Neural cell (in vitro differentiated cells): ENCODE data around the gene WWC2. TPM values are rescaled to one million over a fixed set of nuclear protein-coding genes. Genes with fewer than 3 reads are reported as not detected.

Experiments used
- H2AFZ ChIP-seq: fragments of 200-600, 300-800 bp; sonication (generic), shearing (Covaris generic); 2 replicates; pipeline ENCODE4 v1.6.0; 2014; ENCODE audit warnings: low read depth, mild to moderate bottlenecking, antibody characterized with exemption, low read length, moderate library complexity
- H3F3A ChIP-seq: fragments of 200-600 bp; shearing (Covaris generic); 2 replicates; pipeline ENCODE4 v1.6.1; 2016; ENCODE audit warnings: mild to moderate bottlenecking, moderate library complexity, mixed read lengths, antibody characterized with exemption, low read length; ENCODE audit not compliant: insufficient read depth, poor library complexity, severe bottlenecking
- H3K27ac ChIP-seq: fragments of 200-600, 300-800 bp; sonication (generic), shearing (Covaris generic); 2 replicates; pipeline ENCODE4 v1.5.1; 2014; ENCODE audit warnings: mild to moderate bottlenecking, low read length, moderate library complexity
- H3K27me3 ChIP-seq: fragments of 300-800, 200-600 bp; sonication (generic), shearing (Covaris generic); 2 replicates; pipeline ENCODE4 v1.6.0; 2014; ENCODE audit warnings: mild to moderate bottlenecking, low read depth, low read length, moderate library complexity; ENCODE audit not compliant: insufficient read depth
- H3K36me3 ChIP-seq: fragments of 300-800, 200-600 bp; sonication (generic), shearing (Covaris generic); 2 replicates; pipeline ENCODE4 v1.5.1; 2014; ENCODE audit warnings: mild to moderate bottlenecking, antibody characterized with exemption, low read length, moderate library complexity; ENCODE audit not compliant: insufficient read depth
- H3K4me2 ChIP-seq: fragments of 300-800, 200-600 bp; sonication (generic), shearing (Covaris generic); 2 replicates; pipeline ENCODE4 v1.6.0; 2014; ENCODE audit warnings: mild to moderate bottlenecking, low read length
- H3K4me3 ChIP-seq: fragments of 300-800, 200-600 bp; sonication (generic), shearing (Covaris generic); 2 replicates; pipeline ENCODE4 v1.5.1; 2014; ENCODE audit warnings: mild to moderate bottlenecking, low read length, moderate library complexity
- H3K79me2 ChIP-seq: fragments of 200-600 bp; shearing (Covaris generic); replicated peaks from 2 replicates; pipeline ENCODE4 v1.6.0; 2014; ENCODE audit warnings: mild to moderate bottlenecking, low read length, moderate library complexity; ENCODE audit not compliant: insufficient read depth
- H3K9ac ChIP-seq: fragments of 300-800, 200-600 bp; sonication (generic), shearing (Covaris generic); 2 replicates; pipeline ENCODE4 v1.6.1; 2016; ENCODE audit warnings: mild to moderate bottlenecking, low read length, mixed read lengths
- H3K9me2 ChIP-seq: fragments of 200-600 bp; shearing (Covaris generic); 2 replicates; pipeline ENCODE4 v1.6.1; 2016; ENCODE audit warnings: mild to moderate bottlenecking, low read length, mixed read lengths; ENCODE audit not compliant: insufficient read depth
- H3K9me3 ChIP-seq: fragments of 200-600, 300-800 bp; sonication (generic), shearing (Covaris generic); 2 replicates; pipeline ENCODE4 v1.6.1; 2016; ENCODE audit warnings: mild to moderate bottlenecking, mixed run types, low read length, moderate library complexity, mixed read lengths
- H4K20me1 ChIP-seq: fragments of 200-600 bp; shearing (Covaris generic); 2 replicates; pipeline ENCODE4 v1.6.1; 2016; ENCODE audit warnings: mild to moderate bottlenecking, mixed run types; ENCODE audit not compliant: insufficient read depth
- CTCF ChIP-seq: fragments of 450-650 bp; IDR thresholded peaks from 2 replicates; pipeline ENCODE4 v1.5.1; 2014; ENCODE audit warnings: antibody characterized with exemption, mild to moderate bottlenecking, moderate library complexity; ENCODE audit not compliant: poor library complexity, severe bottlenecking
- EP300 ChIP-seq: fragments of 450-650 bp; conservative IDR thresholded peaks from 2 replicates; pipeline ENCODE4 v1.6.1; 2014; ENCODE audit warnings: antibody characterized with exemption, mild to moderate bottlenecking, moderate library complexity; ENCODE audit not compliant: poor library complexity, severe bottlenecking
- EZH2 ChIP-seq: fragments of 200-600, 300-800 bp; shearing (Covaris generic), sonication (generic); IDR thresholded peaks from 2 replicates; pipeline ENCODE4 v1.6.1; 2014; ENCODE audit warnings: antibody characterized with exemption, low read length, borderline replicate concordance, mild to moderate bottlenecking; ENCODE audit not compliant: insufficient read depth, poor library complexity, severe bottlenecking
- MXI1 ChIP-seq: fragments of 450-650 bp; conservative IDR thresholded peaks from 2 replicates; pipeline ENCODE4 v1.6.1; 2014; ENCODE audit warnings: antibody characterized with exemption, mild to moderate bottlenecking; ENCODE audit not compliant: poor library complexity, severe bottlenecking
- POLR2AphosphoS5 ChIP-seq: IDR thresholded peaks from 2 replicates; pipeline ENCODE4 v1.6.1; 2012
- RAD21 ChIP-seq: fragments of 450-650 bp; conservative IDR thresholded peaks from 2 replicates; pipeline ENCODE4 v1.6.1; 2014; ENCODE audit warnings: antibody characterized with exemption, mild to moderate bottlenecking, moderate library complexity
- REST ChIP-seq: IDR thresholded peaks from 2 replicates; pipeline ENCODE4 v1.6.1; 2012; ENCODE audit warnings: borderline replicate concordance
- SMC3 ChIP-seq: fragments of 450-650 bp; conservative IDR thresholded peaks from 2 replicates; pipeline ENCODE4 v1.6.1; 2014; ENCODE audit warnings: antibody characterized with exemption, mild to moderate bottlenecking, moderate library complexity; ENCODE audit not compliant: poor library complexity
- TAF1 ChIP-seq: IDR thresholded peaks from 2 replicates; pipeline ENCODE4 v1.6.1; 2012; ENCODE audit warnings: low read depth
- polyA plus RNA-seq: library from polyadenylated mRNA; depleted of rRNA; stranded (reverse); fragments of >200 nt; gene quantifications from 2 replicates; pipeline ENCODE4 v1.2.3, GENCODE V29; 2014

Gene WWC2
- polyA plus RNA-seq, 1 donor from 2014 or later, result 5.7 TPM

GRCh38 chr4:183170894-183171293, 71.8 kb downstream of the WWC2 start:
- Histone ChIP-seq H3K9me2 (no peaks in the 10 kb centered on the region), H3K9ac (no peak overlapping the region), H3K4me2 (no peak overlapping the region), H3K36me3 (no peaks in the 10 kb centered on the region), H3K4me3 (no peak overlapping the region), H3K27me3 (no peaks in the 10 kb centered on the region), H3K9me3 (no peaks in the 10 kb centered on the region), H4K20me1 (no peaks in the 10 kb centered on the region), H3K27ac (no peak overlapping the region), H2AFZ (no peak overlapping the region), H3F3A (no peaks in the 10 kb centered on the region), H3K79me2 (no peaks in the 10 kb centered on the region)
- no peak for TF ChIP-seq TAF1
- no peak for TF ChIP-seq SMC3
- no peak for TF ChIP-seq MXI1
- TF ChIP-seq RAD21, result no peak
- TF ChIP-seq REST, result no peak
- no peak for TF ChIP-seq EZH2
- no peak for TF ChIP-seq EP300
- no peak for TF ChIP-seq POLR2AphosphoS5
- TF ChIP-seq CTCF, result no peak

- H3K4me2 ChIP-seq, result no peak overlapping the region
- no peaks in the 10 kb centered on the region for H3K9me3 ChIP-seq
- H3K36me3 ChIP-seq, result no peaks in the 10 kb centered on the region
- H4K20me1 ChIP-seq, result no peaks in the 10 kb centered on the region
- H3F3A ChIP-seq, result no peaks in the 10 kb centered on the region
- TF ChIP-seq RAD21, result no peak
- H3K4me3 ChIP-seq, result no peak overlapping the region
- no peak overlapping the region for H3K9ac ChIP-seq
- H3K27ac ChIP-seq, result no peak overlapping the region
- H2AFZ ChIP-seq, result no peak overlapping the region
- H3K79me2 ChIP-seq, result no peaks in the 10 kb centered on the region
- H3K9me2 ChIP-seq, result no peaks in the 10 kb centered on the region
- H3K27me3 ChIP-seq, result no peaks in the 10 kb centered on the region
Observed at GRCh38 chr4:183171484-183172267, 72.6 kb downstream of the WWC2 start.
